Peyer's patch (tissue), 4 donors: ENCODE results near the gene AQP6. TPM values are rescaled to one million over a fixed set of nuclear protein-coding genes. Genes with fewer than 3 reads are reported as not detected.
A peak's percentile ranks its signal among the peaks of the same experiment; 100 is the strongest.

Source experiments
- DNase-seq, 3 donors: peaks; one replicate each; pipeline ENCODE4 v3.0.0-alpha.2; 2017 to 2019
- H3K27ac ChIP-seq, 4 donors: fragments of 200-600 bp; sonication (generic); one replicate each; pipeline ENCODE4 v1.5.1; 2016 to 2019
- H3K27me3 ChIP-seq, 2 donors: fragments of 200-600 bp; sonication (generic); one replicate each; pipeline ENCODE4 v1.5.1; 2019
- H3K36me3 ChIP-seq, 3 donors: fragments of 200-600 bp; sonication (generic); one replicate each; pipeline ENCODE4 v1.5.1; 2016 to 2019
- H3K4me1 ChIP-seq, 4 donors: fragments of 200-600 bp; sonication (generic); one replicate each; pipeline ENCODE4 v1.5.1; 2016 to 2019
- H3K4me3 ChIP-seq, 4 donors: fragments of 200-600 bp; sonication (generic); 1 replicate in 3 of 4; 2 replicates in 1 of 4; pipeline ENCODE4 v1.5.1; 2016 to 2019; ENCODE audit warnings: mild to moderate bottlenecking in 1 of 4
- H3K9me3 ChIP-seq, 4 donors: fragments of 200-600 bp; sonication (generic); one replicate each; pipeline ENCODE4 v1.5.1; 2016 to 2019; ENCODE audit warnings: mild to moderate bottlenecking in 1 of 4
- CTCF ChIP-seq, 6 experiments: fragments of 450-650 bp in 4 of 6; fragments of 200-600 bp in 2 of 6; sonication (generic) in 1 of 6; IDR thresholded peaks; one replicate each; pipeline ENCODE4 v1.5.1; 2017 to 2019; ENCODE audit warnings: antibody characterized with exemption in 6 of 6, mild to moderate bottlenecking in 3 of 6, moderate library complexity in 1 of 6
- POLR2A ChIP-seq, 2 donors: fragments of 450-650 bp; IDR thresholded peaks; one replicate each; pipeline ENCODE4 v1.5.1; 2017; ENCODE audit warnings: antibody characterized with exemption in 2 of 2, mild to moderate bottlenecking in 2 of 2, moderate library complexity in 2 of 2
- total RNA-seq, 4 donors: library from RNA; depleted of rRNA; stranded (reverse); fragments of >200 nt; gene quantifications; one replicate each; pipeline ENCODE4 v1.1.0, GENCODE V29; 2016

The AQP6 gene
- total RNA-seq, 4 donors from 2014 or later: not detected

- no peak for TF ChIP-seq CTCF (IDR thresholded peaks at IDR 0.05)
- TF ChIP-seq POLR2A (IDR thresholded peaks at IDR 0.05): no peak
- H3K4me1 ChIP-seq: no peaks in the 10 kb centered on the region
- peaks cover 0 to 4% of the 10 kb centered on the region in 2 donors for H3K27me3 ChIP-seq
- no peak overlapping the region for H3K4me3 ChIP-seq
- H3K36me3 ChIP-seq: no peaks in the 10 kb centered on the region
- no peak overlapping the region for H3K27ac ChIP-seq
- no peaks in the 10 kb centered on the region for H3K9me3 ChIP-seq
- peak in 2 of 3 donors; percentile 21 to 34 for DNase-seq
Observed at GRCh38 chr12:49951411-49952240, 21.1 kb upstream of the AQP6 start.

- Histone ChIP-seq H3K4me3 (no peak overlapping the region), H3K27ac (no peak overlapping the region), H3K36me3 (no peaks in the 10 kb centered on the region), H3K9me3 (no peaks in the 10 kb centered on the region), H3K27me3 (peaks cover 0 to 4% of the 10 kb centered on the region in 2 donors), H3K4me1 (no peaks in the 10 kb centered on the region)
- DNase-seq: peak in 1 of 3 donors; percentile 6
- TF ChIP-seq CTCF (IDR thresholded peaks at IDR 0.05) (no peak), POLR2A (IDR thresholded peaks at IDR 0.05) (no peak)
Observed at GRCh38 chr12:49952391-49953055, 20.2 kb upstream of the AQP6 start.

GRCh38 chr12:49953151-49953550 lies 19.6 kb upstream of the AQP6 start:
- TF ChIP-seq CTCF (IDR thresholded peaks at IDR 0.05) (no peak), POLR2A (IDR thresholded peaks at IDR 0.05) (no peak)
- Histone ChIP-seq H3K4me3 (no peak overlapping the region), H3K4me1 (no peaks in the 10 kb centered on the region), H3K27me3 (peaks cover 0 to 4% of the 10 kb centered on the region in 2 donors), H3K27ac (no peak overlapping the region), H3K9me3 (no peaks in the 10 kb centered on the region), H3K36me3 (no peaks in the 10 kb centered on the region)
- DNase-seq: peak in 1 of 3 donors; percentile 19

GRCh38 chr12:49953961-49954846 lies 18.5 kb upstream of the AQP6 start:
- H3K4me3 ChIP-seq: no peak overlapping the region
- H3K9me3 ChIP-seq: no peaks in the 10 kb centered on the region
- H3K36me3 ChIP-seq: no peaks in the 10 kb centered on the region
- H3K27me3 ChIP-seq: peaks cover 0 to 4% of the 10 kb centered on the region in 2 donors
- TF ChIP-seq CTCF (IDR thresholded peaks at IDR 0.05): no peak
- no peak for TF ChIP-seq POLR2A (IDR thresholded peaks at IDR 0.05)
- H3K4me1 ChIP-seq: no peaks in the 10 kb centered on the region
- DNase-seq: peak in 1 of 3 donors; percentile 15
- no peak overlapping the region for H3K27ac ChIP-seq
